HCT116 (cell line): ENCODE data around the gene CGN. TPM values are rescaled to one million over a fixed set of nuclear protein-coding genes. Genes with fewer than 3 reads are reported as not detected.

Experiments
- ATAC-seq: fragments of 200-7000 bp; cut with Tn5 transposase; 2 replicates; pipeline ENCODE4 v1.9.1; 2020; ENCODE audit warnings: mild to moderate bottlenecking, moderate library complexity
- BruUV-seq: library from RNA; stranded (reverse); fragments of 400-500 nt; replicated peaks from 2 replicates; lab custom pipeline; 2021; lab: Mats Ljungman, UMichigan
- CTCF ChIA-PET: fragments of 300-600 bp; sonication (Branson Sonifier 250); formaldehyde crosslinking; loops from one replicate; lab custom pipeline; 2021; ENCODE audit warnings: antibody characterized with exemption; lab: Charles Lee
- POLR2A ChIA-PET: fragments of 300-600, 350-600 bp; sonication (Branson Sonifier 250); formaldehyde crosslinking; loops from one replicate; lab custom pipeline; 2021; ENCODE audit warnings: antibody characterized with exemption; lab: Charles Lee
- RAD21 ChIA-PET, 2 experiments: fragments of 300-600 bp; sonication (Branson Sonifier 250); formaldehyde crosslinking; loops; one replicate each; lab custom pipeline; 2023; ENCODE audit warnings: low total read pairs in 2 of 2; ENCODE audit not compliant: uncharacterized antibody in 2 of 2, unreplicated experiment in 2 of 2, low non-redundant PET in 1 of 2; lab: Charles Lee
- DNase-seq: peaks from one replicate; pipeline ENCODE4 v3.0.0-alpha.2; 2010; ENCODE audit warnings: low read depth, low spot score
- H2AFZ ChIP-seq: fragments of 200-600 bp; shearing (Covaris generic), sonication (generic); 2 replicates; pipeline ENCODE4 v1.6.1; 2017; ENCODE audit warnings: low read depth, mixed run types, mixed read lengths, antibody characterized with exemption, low read length; ENCODE audit not compliant: poor library complexity, severe bottlenecking
- H3K27ac ChIP-seq: 2 replicates; pipeline ENCODE4 v1.5.1; 2012; ENCODE audit warnings: low read depth, low read length
- H3K27me3 ChIP-seq: fragments of 200-600 bp; sonication (generic); 2 replicates; pipeline ENCODE4 v1.6.1; 2016; ENCODE audit warnings: mixed run types, low read length, mixed read lengths; ENCODE audit not compliant: insufficient read depth
- H3K36me3 ChIP-seq, 2 experiments: fragments of 200-500 bp in 1 of 2; fragments of 200-600 bp in 1 of 2; sonication (Bioruptor generic) in 1 of 2; sonication (generic) in 1 of 2; 2 replicates each; pipeline versions ENCODE4 v1.5.1 to v1.6.1; 2014 to 2016; ENCODE audit warnings: low read length in 2 of 2, inconsistent platforms in 1 of 2, mixed read lengths in 1 of 2, mixed run types in 1 of 2; ENCODE audit not compliant: insufficient read depth in 2 of 2, control insufficient read depth in 1 of 2
- H3K4me1 ChIP-seq, 2 experiments: fragments of 200-600 bp in 1 of 2; sonication (generic) in 1 of 2; 2 replicates each; pipeline versions ENCODE4 v1.5.1 to v1.6.1; 2012 to 2017; ENCODE audit warnings: low read length in 2 of 2, inconsistent platforms in 1 of 2, mild to moderate bottlenecking in 1 of 2, mixed read lengths in 1 of 2, mixed run types in 1 of 2, moderate library complexity in 1 of 2; ENCODE audit not compliant: insufficient read depth in 2 of 2, control insufficient read depth in 1 of 2
- H3K4me2 ChIP-seq: fragments of 200-600 bp; sonication (generic); 2 replicates; pipeline ENCODE4 v1.6.1; 2017; ENCODE audit warnings: mixed run types, low read length, mixed read lengths
- H3K4me3 ChIP-seq, 2 experiments: fragments of 200-600 bp in 1 of 2; sonication (generic) in 1 of 2; replicated peaks in 1 of 2; 2 replicates each; pipeline ENCODE4 v1.5.1; 2011 to 2016; ENCODE audit warnings: low read length in 2 of 2, control low read depth in 1 of 2, low read depth in 1 of 2, mild to moderate bottlenecking in 1 of 2, mixed read lengths in 1 of 2, mixed run types in 1 of 2
- H3K79me2 ChIP-seq: fragments of 200-600 bp; sonication (generic); 2 replicates; pipeline ENCODE4 v1.6.1; 2017; ENCODE audit warnings: mild to moderate bottlenecking, mixed run types, low read length, moderate library complexity, mixed read lengths; ENCODE audit not compliant: insufficient read depth
- H3K9ac ChIP-seq: fragments of 200-600 bp; sonication (generic); 2 replicates; pipeline ENCODE4 v1.6.1; 2016; ENCODE audit warnings: low read length, mixed read lengths
- H3K9me2 ChIP-seq: fragments of 200-600 bp; sonication (generic), shearing (Covaris generic); 2 replicates; pipeline ENCODE4 v1.6.1; 2017; ENCODE audit warnings: mixed run types, mild to moderate bottlenecking, moderate library complexity; ENCODE audit not compliant: insufficient read depth
- H3K9me3 ChIP-seq, 2 experiments: fragments of 200-500 bp in 1 of 2; fragments of 200-600 bp in 1 of 2; sonication (Bioruptor generic) in 1 of 2; sonication (generic) in 1 of 2; 2 replicates each; pipeline ENCODE4 v1.6.1; 2014 to 2017; ENCODE audit warnings: low read length in 2 of 2, mixed read lengths in 2 of 2, inconsistent platforms in 1 of 2, low read depth in 1 of 2, mild to moderate bottlenecking in 1 of 2, mixed run types in 1 of 2, moderate library complexity in 1 of 2; ENCODE audit not compliant: control insufficient read depth in 1 of 2, insufficient read depth in 1 of 2
- H4K20me1 ChIP-seq: fragments of 200-600 bp; sonication (generic), shearing (Covaris generic); 2 replicates; pipeline ENCODE4 v1.6.1; 2017; ENCODE audit warnings: mixed run types, mild to moderate bottlenecking, moderate library complexity; ENCODE audit not compliant: insufficient read depth
- CBX3 ChIP-seq: IDR thresholded peaks from 2 replicates; pipeline ENCODE4 v1.6.1; 2012; ENCODE audit warnings: low read depth
- CEBPB ChIP-seq: IDR thresholded peaks from 2 replicates; pipeline ENCODE4 v1.6.1; 2012; ENCODE audit warnings: low read depth
- EGR1 ChIP-seq: IDR thresholded peaks from 2 replicates; pipeline ENCODE4 v1.6.1; 2012; ENCODE audit warnings: low read depth
- ELF1 ChIP-seq: IDR thresholded peaks from 2 replicates; pipeline ENCODE4 v1.6.1; 2012; ENCODE audit warnings: low read depth, borderline replicate concordance
- EZH2 ChIP-seq: fragments of 200-600 bp; sonication (generic); IDR thresholded peaks from 2 replicates; pipeline ENCODE4 v1.6.1; 2017; ENCODE audit warnings: antibody characterized with exemption, mixed run types
- EZH2phosphoT487 ChIP-seq: fragments of 200-600 bp; IDR thresholded peaks from 2 replicates; pipeline ENCODE4 v1.6.1; 2018; ENCODE audit warnings: antibody characterized with exemption, borderline replicate concordance
- FOSL1 ChIP-seq: IDR thresholded peaks from 2 replicates; pipeline ENCODE4 v1.6.1; 2012; ENCODE audit warnings: low read depth
- JUND ChIP-seq: IDR thresholded peaks from 2 replicates; pipeline ENCODE4 v1.6.1; 2012
- MAX ChIP-seq: IDR thresholded peaks from 2 replicates; pipeline ENCODE4 v1.6.1; 2012
- POLR2A ChIP-seq: IDR thresholded peaks from 2 replicates; pipeline ENCODE4 v1.7.0; 2011; ENCODE audit warnings: borderline replicate concordance; ENCODE audit not compliant: insufficient read depth, insufficient read length; ENCODE audit errors: extremely low read depth
- REST ChIP-seq: IDR thresholded peaks from 2 replicates; pipeline ENCODE4 v1.6.1; 2012; ENCODE audit warnings: low read depth
- SIN3A ChIP-seq: IDR thresholded peaks from 2 replicates; pipeline ENCODE4 v1.6.1; 2012; ENCODE audit warnings: low read depth
- SP1 ChIP-seq: IDR thresholded peaks from 2 replicates; pipeline ENCODE4 v1.6.1; 2012; ENCODE audit warnings: low read depth
- YY1 ChIP-seq: IDR thresholded peaks from 2 replicates; pipeline ENCODE4 v1.6.1; 2011; ENCODE audit warnings: low read length, low read depth, moderate library complexity, mild to moderate bottlenecking; ENCODE audit not compliant: insufficient replicate concordance; ENCODE audit errors: extremely low read depth
- ZFX ChIP-seq: fragments of 450-650 bp; IDR thresholded peaks from 2 replicates; pipeline ENCODE4 v1.6.1; 2017
- ZNF274 ChIP-seq: fragments of 200-500 bp; sonication (Bioruptor generic); IDR thresholded peaks from 2 replicates; pipeline ENCODE4 v1.6.1; 2014; ENCODE audit warnings: mild to moderate bottlenecking, low read depth, low read length, inconsistent platforms
- intact Hi-C: fragments of 100-400 bp; cut with micrococcal nuclease; formaldehyde crosslinking; loops from 2 replicates; pipeline ENCODE4 v1.10.0; 2022
- total RNA-seq: library from RNA; stranded (reverse); gene quantifications from one replicate; pipeline ENCODE4 v1.2.1, GENCODE V29; 2021; ENCODE audit not compliant: unreplicated experiment
- TF ChIP-seq, protein P1 (sequence below): IDR thresholded peaks from 2 replicates; pipeline ENCODE4 v1.6.1; 2011; ENCODE audit warnings: mild to moderate bottlenecking, low read length, moderate library complexity; ENCODE audit not compliant: insufficient replicate concordance; ENCODE audit errors: extremely low read depth
- TF ChIP-seq, protein P2 (sequence below): IDR thresholded peaks from 2 replicates; pipeline ENCODE4 v1.6.1; 2012

The CGN gene
- total RNA-seq, 1 experiment from 2014 or later = 19.7 TPM

DNA sequence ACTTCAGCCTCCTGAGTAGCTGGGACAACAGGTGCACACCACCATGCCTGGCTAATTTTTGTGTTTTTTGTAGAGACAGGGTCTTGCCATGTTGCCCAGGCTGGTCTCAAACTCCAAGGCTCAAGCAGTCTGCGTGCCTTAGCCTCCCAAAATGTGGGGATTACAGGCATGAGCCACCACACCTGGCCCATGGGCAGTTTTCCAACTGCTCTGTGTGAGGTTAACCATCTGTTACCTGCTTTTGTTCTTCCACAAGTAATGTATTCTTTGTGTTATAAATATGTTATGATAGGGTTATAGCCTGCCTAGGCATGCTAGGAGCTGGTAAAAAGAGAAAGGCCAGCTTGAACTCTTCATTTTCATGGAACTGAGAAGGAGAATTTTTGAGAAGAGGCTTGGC is 59.6 kb downstream of the CGN start:
- Histone ChIP-seq H3K9me3 (no peaks in the 10 kb centered on the region), H3K27me3 (no peaks in the 10 kb centered on the region), H3K9me2 (no peaks in the 10 kb centered on the region), H3K4me2 (no peak overlapping the region), H3K9ac (no peak overlapping the region), H4K20me1 (no peaks in the 10 kb centered on the region), H3K27ac (no peak overlapping the region), H2AFZ (no peak overlapping the region), H3K4me3 (no peak overlapping the region), H3K4me1 (peaks cover 4 to 29% of the 10 kb centered on the region in 2 experiments), H3K36me3 (peaks cover 5 to 6% of the 10 kb centered on the region in 2 experiments; a peak in 1 of 4 replicates), H3K79me2 (no peaks in the 10 kb centered on the region)
- BruUV-seq = no TSS peak
- intact Hi-C loops = no loop called here
- ChIA-PET RAD21 (no interaction called here), POLR2A (interaction anchor here (1.0 to 1.5 kb wide), 2 partner anchors 14 to 31 kb away, joined by 3 read pairs; partner anchors contain the start of gene TUFT1), CTCF (no interaction called here)
- no peak for DNase-seq
- TF ChIP-seq POLR2A = no peak
- no peak for TF ChIP-seq YY1
- TF ChIP-seq SP1 = no peak
- TF ChIP-seq, protein P1, sequence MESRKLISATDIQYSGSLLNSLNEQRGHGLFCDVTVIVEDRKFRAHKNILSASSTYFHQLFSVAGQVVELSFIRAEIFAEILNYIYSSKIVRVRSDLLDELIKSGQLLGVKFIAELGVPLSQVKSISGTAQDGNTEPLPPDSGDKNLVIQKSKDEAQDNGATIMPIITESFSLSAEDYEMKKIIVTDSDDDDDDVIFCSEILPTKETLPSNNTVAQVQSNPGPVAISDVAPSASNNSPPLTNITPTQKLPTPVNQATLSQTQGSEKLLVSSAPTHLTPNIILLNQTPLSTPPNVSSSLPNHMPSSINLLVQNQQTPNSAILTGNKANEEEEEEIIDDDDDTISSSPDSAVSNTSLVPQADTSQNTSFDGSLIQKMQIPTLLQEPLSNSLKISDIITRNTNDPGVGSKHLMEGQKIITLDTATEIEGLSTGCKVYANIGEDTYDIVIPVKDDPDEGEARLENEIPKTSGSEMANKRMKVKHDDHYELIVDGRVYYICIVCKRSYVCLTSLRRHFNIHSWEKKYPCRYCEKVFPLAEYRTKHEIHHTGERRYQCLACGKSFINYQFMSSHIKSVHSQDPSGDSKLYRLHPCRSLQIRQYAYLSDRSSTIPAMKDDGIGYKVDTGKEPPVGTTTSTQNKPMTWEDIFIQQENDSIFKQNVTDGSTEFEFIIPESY = no peak
- TF ChIP-seq ZNF274 = no peak
- TF ChIP-seq, protein P2, sequence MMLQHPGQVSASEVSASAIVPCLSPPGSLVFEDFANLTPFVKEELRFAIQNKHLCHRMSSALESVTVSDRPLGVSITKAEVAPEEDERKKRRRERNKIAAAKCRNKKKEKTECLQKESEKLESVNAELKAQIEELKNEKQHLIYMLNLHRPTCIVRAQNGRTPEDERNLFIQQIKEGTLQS = no peak
- no peak for TF ChIP-seq CEBPB
- no peak for TF ChIP-seq MAX
- TF ChIP-seq CBX3 = no peak
- no peak for TF ChIP-seq REST
- no peak for TF ChIP-seq ZFX
- no peak for TF ChIP-seq FOSL1
- no peak for TF ChIP-seq EZH2
- TF ChIP-seq JUND = no peak
- no peak for TF ChIP-seq ELF1
- no peak for TF ChIP-seq EZH2phosphoT487
- TF ChIP-seq SIN3A = no peak
- TF ChIP-seq EGR1 = no peak
- ATAC-seq = no peak
